PC-9 (cell line): ENCODE measurements around the gene PTPRM. TPM values are rescaled to one million over a fixed set of nuclear protein-coding genes. Genes with fewer than 3 reads are reported as not detected.

Experiments used
- BruUV-seq: library from RNA; stranded (reverse); fragments of 400-500 nt; replicated peaks from 2 replicates; lab custom pipeline; 2021; lab: Mats Ljungman, UMichigan
- CTCF ChIA-PET: fragments of 300-600 bp; sonication (Branson Sonifier 250); formaldehyde crosslinking; loops from one replicate; lab custom pipeline; 2022; ENCODE audit warnings: antibody characterized with exemption; lab: Charles Lee
- POLR2A ChIA-PET: fragments of 300-600 bp; sonication (Branson Sonifier 250); formaldehyde crosslinking; loops from one replicate; lab custom pipeline; 2022; ENCODE audit warnings: antibody characterized with exemption; ENCODE audit not compliant: unreplicated experiment; lab: Charles Lee
- DNase-seq, 2 experiments: peaks; one replicate each; pipeline versions ENCODE4 v3.0.0 to v3.0.0-alpha.2; 2015 to 2022; ENCODE audit warnings: mixed read lengths in 1 of 2
- H2AFZ ChIP-seq: fragments of 200-600 bp; sonication (generic); 2 replicates; pipeline ENCODE4 v1.8.1; 2017; ENCODE audit warnings: antibody characterized with exemption
- H3F3A ChIP-seq: fragments of 200-600 bp; sonication (generic); 2 replicates; pipeline ENCODE4 v1.8.1; 2017; ENCODE audit warnings: antibody characterized with exemption, mild to moderate bottlenecking, low read depth; ENCODE audit not compliant: insufficient read depth
- H3K27ac ChIP-seq: fragments of 200-600 bp; sonication (generic); 2 replicates; pipeline ENCODE4 v1.6.1; 2016; ENCODE audit warnings: mixed run types
- H3K27me3 ChIP-seq: fragments of 200-600 bp; sonication (generic); 2 replicates; pipeline ENCODE4 v1.6.1; 2016; ENCODE audit warnings: low read depth, mixed run types; ENCODE audit not compliant: insufficient read depth
- H3K36me3 ChIP-seq: fragments of 200-600 bp; sonication (generic); 2 replicates; pipeline ENCODE4 v1.6.1; 2016; ENCODE audit warnings: low read depth, mixed run types
- H3K4me1 ChIP-seq: fragments of 200-600 bp; sonication (generic); replicated peaks from 2 replicates; pipeline ENCODE4 v1.6.1; 2016; ENCODE audit warnings: mixed run types; ENCODE audit not compliant: insufficient read depth
- H3K4me2 ChIP-seq: fragments of 200-600 bp; sonication (generic); 2 replicates; pipeline ENCODE4 v1.6.1; 2017; ENCODE audit warnings: mixed run types
- H3K4me3 ChIP-seq: fragments of 200-600 bp; sonication (generic); 2 replicates; pipeline ENCODE4 v1.6.1; 2016; ENCODE audit warnings: mixed run types
- H3K79me2 ChIP-seq: fragments of 200-600 bp; sonication (generic); 2 replicates; pipeline ENCODE4 v1.6.1; 2017; ENCODE audit warnings: low read depth, mixed run types
- H3K9me2 ChIP-seq: fragments of 200-600 bp; sonication (generic); 2 replicates; pipeline ENCODE4 v1.8.1; 2017; ENCODE audit warnings: mild to moderate bottlenecking; ENCODE audit not compliant: insufficient read depth
- H3K9me3 ChIP-seq: fragments of 200-600 bp; sonication (generic); 2 replicates; pipeline ENCODE4 v1.8.1; 2016; ENCODE audit warnings: low read depth; ENCODE audit not compliant: insufficient read depth
- H4K20me1 ChIP-seq: fragments of 200-600 bp; sonication (generic); 2 replicates; pipeline ENCODE4 v1.8.1; 2017; ENCODE audit not compliant: insufficient read depth
- CTCF ChIP-seq: fragments of 200-600 bp; sonication (generic); conservative IDR thresholded peaks from 2 replicates; pipeline ENCODE4 v1.6.1; 2017; ENCODE audit warnings: mixed run types, antibody characterized with exemption, mild to moderate bottlenecking, moderate library complexity
- EZH2 ChIP-seq: fragments of 200-600 bp; sonication (generic); IDR thresholded peaks from 2 replicates; pipeline ENCODE4 v1.8.0; 2017; ENCODE audit warnings: antibody characterized with exemption, low read depth
- intact Hi-C: fragments of 100-400 bp; cut with micrococcal nuclease; formaldehyde crosslinking; loops from one replicate; pipeline ENCODE4 v1.10.0; 2022; ENCODE audit not compliant: unreplicated experiment
- total RNA-seq: library from RNA; stranded (reverse); gene quantifications from 2 replicates; pipeline ENCODE4 v1.2.3, GENCODE V29; 2021

The PTPRM gene
- total RNA-seq, 1 experiment from 2014 or later, result 32.5 TPM

- ChIA-PET CTCF (no interaction called here), POLR2A (interaction anchor here (0.5 to 0.6 kb wide), 2 partner anchors 12 to 663 kb away, joined by 3 to 5 read pairs; partner anchors contain the start of gene RAB12)
- H3K4me2 ChIP-seq, result peak overlapping the region; percentile 77
- peak; percentile 64 to 65 for DNase-seq
- TF ChIP-seq EZH2, result no peak
- TF ChIP-seq CTCF, result no peak
- peak overlapping the region; percentile 85 for H3K27ac ChIP-seq
- no peaks in the 10 kb centered on the region for H4K20me1 ChIP-seq
- 0 out of 2 replicates have a peak, but pooled peaks cover 1% of the 10 kb centered on the region for H3K36me3 ChIP-seq
- H3K4me3 ChIP-seq, result peak overlapping the region; percentile 54
- H2AFZ ChIP-seq, result peak overlapping the region; percentile 81
- H3K27me3 ChIP-seq, result no peaks in the 10 kb centered on the region
- intact Hi-C loops, result loop anchor here (1.0 to 5.0 kb wide), 3 partner anchors 25 to 380 kb away; partner anchors contain the start of gene PTPRM
- BruUV-seq, result TSS peak; percentile 56
- H3K9me3 ChIP-seq, result no peaks in the 10 kb centered on the region
- H3K79me2 ChIP-seq, result no peaks in the 10 kb centered on the region
- peaks cover 11% of the 10 kb centered on the region; the same call in 1 of the 2 replicates for H3F3A ChIP-seq
- H3K4me1 ChIP-seq, result peaks cover 42% of the 10 kb centered on the region
- no peaks in the 10 kb centered on the region for H3K9me2 ChIP-seq
Measured at GRCh38 chr18:7946734-7947377, 379.7 kb downstream of the PTPRM start.

- ChIA-PET POLR2A (interaction anchor here (0.6 to 0.7 kb wide), 3 partner anchors 389 to 662 kb away, joined by 3 to 4 read pairs (median 4); no protein-coding TSS in a partner anchor), CTCF (interaction anchor here (0.6 to 1.1 kb wide), 2 partner anchors 138 to 160 kb away, joined by 3 to 8 read pairs; no protein-coding TSS in a partner anchor)
- H3K36me3 ChIP-seq, result 0 out of 2 replicates have a peak, but pooled peaks cover 5% of the 10 kb centered on the region
- intact Hi-C loops, result loop anchor here (1.0 to 10.0 kb wide), 4 partner anchors 29 to 174 kb away; no protein-coding TSS in a partner anchor
- no peak overlapping the region for H2AFZ ChIP-seq
- H3K4me2 ChIP-seq, result peak overlapping the region; percentile 59
- no peaks in the 10 kb centered on the region for H3K9me3 ChIP-seq
- peaks cover 38% of the 10 kb centered on the region for H3K4me1 ChIP-seq
- H3K27ac ChIP-seq, result peak overlapping the region; percentile 82
- peaks cover 9% of the 10 kb centered on the region; the same call in 1 of the 2 replicates for H3F3A ChIP-seq
- H3K4me3 ChIP-seq, result no peak overlapping the region
- no peaks in the 10 kb centered on the region for H3K79me2 ChIP-seq
- no peaks in the 10 kb centered on the region; the same call in 1 of the 2 replicates for H3K9me2 ChIP-seq
- TF ChIP-seq EZH2 (no peak), CTCF (peak; percentile 41)
- DNase-seq, result peak; percentile 59 to 88
- BruUV-seq, result TSS peak; percentile 99
- H4K20me1 ChIP-seq, result no peaks in the 10 kb centered on the region
- H3K27me3 ChIP-seq, result no peaks in the 10 kb centered on the region
Measured at GRCh38 chr18:7950380-7951136, 383.4 kb downstream of the PTPRM start.
